H1 (cell line): ENCODE measurements around the gene GRAMD4. TPM values are rescaled to one million over a fixed set of nuclear protein-coding genes. Genes with fewer than 3 reads are reported as not detected.

Experiments
- CEBPB ChIP-seq: IDR thresholded peaks from 2 replicates; pipeline ENCODE4 v1.6.1; 2012; ENCODE audit warnings: low read depth, low read length
- CREB1 ChIP-seq: IDR thresholded peaks from 2 replicates; pipeline ENCODE4 v1.6.1; 2012; ENCODE audit warnings: inconsistent platforms
- MAFK ChIP-seq: IDR thresholded peaks from 2 replicates; pipeline ENCODE4 v1.6.1; 2012; ENCODE audit warnings: low read depth, mild to moderate bottlenecking, improper control_type of control experiment, low read length
- RBBP5 ChIP-seq: IDR thresholded peaks from 2 replicates; pipeline ENCODE4 v1.7.1; 2012; ENCODE audit warnings: low read depth, mild to moderate bottlenecking, inconsistent platforms, low read length, moderate library complexity, borderline replicate concordance
- TEAD4 ChIP-seq: IDR thresholded peaks from 2 replicates; pipeline ENCODE4 v1.6.1; 2012; ENCODE audit warnings: low read depth, low read length, inconsistent platforms, mixed read lengths
- polyA plus RNA-seq, 7 experiments: library from polyadenylated mRNA; depleted of rRNA in 3 of 7; stranded (reverse) in 5 of 7; unstranded in 2 of 7; fragments of >200 nt in 5 of 7; fragments of 200-250 nt in 2 of 7; gene quantifications; 1 replicate in 5 of 7; 2 replicates in 1 of 7; 4 replicates in 1 of 7; pipeline versions ENCODE4 v1.2.1 to v1.2.3, GENCODE V29; 2011 to 2013; ENCODE audit warnings: missing spikeins in 2 of 7, mixed read lengths in 2 of 7
- total RNA-seq: library from RNA; stranded (reverse); fragmentation: NEBNext Ultra II Directional; extraction: Animal tissue kit (Norgen Biotek cat#: 25700); gene quantifications from 2 replicates; pipeline ENCODE4 v1.2.1, GENCODE V29; 2021
- TF ChIP-seq, protein P1 (sequence below), 3 experiments: IDR thresholded peaks; 1 replicate in 2 of 3; 2 replicates in 1 of 3; pipeline versions ENCODE4 v1.5.1 to v1.6.1; 2011; ENCODE audit warnings: low read length in 3 of 3, mild to moderate bottlenecking in 3 of 3, inconsistent platforms in 2 of 3, low read depth in 1 of 3, moderate library complexity in 1 of 3; ENCODE audit not compliant: insufficient read depth in 1 of 3; ENCODE audit errors: control extremely low read depth in 1 of 3
- TF ChIP-seq, protein P2 (sequence below): fragments of 300-600 bp; sonication (generic); IDR thresholded peaks from 2 replicates; pipeline ENCODE4 v1.7.1; 2012; ENCODE audit warnings: low read length, moderate library complexity, mild to moderate bottlenecking, inconsistent platforms; ENCODE audit not compliant: insufficient replicate concordance

Gene GRAMD4
- total and polyA plus RNA-seq, 2 of the 8 experiments (the other 6 are each of a cell fraction or from before 2014, with no cell fraction given) = 7.9 to 25.6 TPM

DNA sequence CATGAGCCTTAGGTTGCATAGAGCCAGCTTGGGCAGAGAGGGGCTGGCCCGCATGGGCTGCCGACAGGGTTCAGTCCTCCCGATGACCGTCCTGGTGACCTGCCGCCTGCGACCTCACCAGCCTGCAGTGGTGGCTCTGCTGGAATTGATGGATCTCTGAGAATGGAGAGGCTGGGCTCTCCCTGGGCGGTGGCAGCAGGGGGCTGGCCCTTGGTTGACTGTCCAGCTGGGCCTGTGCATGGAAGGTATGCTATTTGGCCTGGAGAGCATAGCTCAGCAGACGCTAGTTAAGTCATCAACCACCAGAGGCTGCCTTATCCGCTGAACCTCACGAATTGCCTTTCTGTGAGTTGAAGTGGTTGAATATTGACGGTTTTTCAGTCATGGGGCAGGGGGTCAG is 19.7 kb downstream of the GRAMD4 start (continued):
- TF ChIP-seq, protein P1, sequence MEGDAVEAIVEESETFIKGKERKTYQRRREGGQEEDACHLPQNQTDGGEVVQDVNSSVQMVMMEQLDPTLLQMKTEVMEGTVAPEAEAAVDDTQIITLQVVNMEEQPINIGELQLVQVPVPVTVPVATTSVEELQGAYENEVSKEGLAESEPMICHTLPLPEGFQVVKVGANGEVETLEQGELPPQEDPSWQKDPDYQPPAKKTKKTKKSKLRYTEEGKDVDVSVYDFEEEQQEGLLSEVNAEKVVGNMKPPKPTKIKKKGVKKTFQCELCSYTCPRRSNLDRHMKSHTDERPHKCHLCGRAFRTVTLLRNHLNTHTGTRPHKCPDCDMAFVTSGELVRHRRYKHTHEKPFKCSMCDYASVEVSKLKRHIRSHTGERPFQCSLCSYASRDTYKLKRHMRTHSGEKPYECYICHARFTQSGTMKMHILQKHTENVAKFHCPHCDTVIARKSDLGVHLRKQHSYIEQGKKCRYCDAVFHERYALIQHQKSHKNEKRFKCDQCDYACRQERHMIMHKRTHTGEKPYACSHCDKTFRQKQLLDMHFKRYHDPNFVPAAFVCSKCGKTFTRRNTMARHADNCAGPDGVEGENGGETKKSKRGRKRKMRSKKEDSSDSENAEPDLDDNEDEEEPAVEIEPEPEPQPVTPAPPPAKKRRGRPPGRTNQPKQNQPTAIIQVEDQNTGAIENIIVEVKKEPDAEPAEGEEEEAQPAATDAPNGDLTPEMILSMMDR (IDR thresholded peaks at IDR 0.05; ENCODE audit: control extremely low read depth in 1 of 3, insufficient read depth in 1 of 3, low read depth in 1 of 3, low read length in 3 of 3) = no peak
- TF ChIP-seq, protein P2, sequence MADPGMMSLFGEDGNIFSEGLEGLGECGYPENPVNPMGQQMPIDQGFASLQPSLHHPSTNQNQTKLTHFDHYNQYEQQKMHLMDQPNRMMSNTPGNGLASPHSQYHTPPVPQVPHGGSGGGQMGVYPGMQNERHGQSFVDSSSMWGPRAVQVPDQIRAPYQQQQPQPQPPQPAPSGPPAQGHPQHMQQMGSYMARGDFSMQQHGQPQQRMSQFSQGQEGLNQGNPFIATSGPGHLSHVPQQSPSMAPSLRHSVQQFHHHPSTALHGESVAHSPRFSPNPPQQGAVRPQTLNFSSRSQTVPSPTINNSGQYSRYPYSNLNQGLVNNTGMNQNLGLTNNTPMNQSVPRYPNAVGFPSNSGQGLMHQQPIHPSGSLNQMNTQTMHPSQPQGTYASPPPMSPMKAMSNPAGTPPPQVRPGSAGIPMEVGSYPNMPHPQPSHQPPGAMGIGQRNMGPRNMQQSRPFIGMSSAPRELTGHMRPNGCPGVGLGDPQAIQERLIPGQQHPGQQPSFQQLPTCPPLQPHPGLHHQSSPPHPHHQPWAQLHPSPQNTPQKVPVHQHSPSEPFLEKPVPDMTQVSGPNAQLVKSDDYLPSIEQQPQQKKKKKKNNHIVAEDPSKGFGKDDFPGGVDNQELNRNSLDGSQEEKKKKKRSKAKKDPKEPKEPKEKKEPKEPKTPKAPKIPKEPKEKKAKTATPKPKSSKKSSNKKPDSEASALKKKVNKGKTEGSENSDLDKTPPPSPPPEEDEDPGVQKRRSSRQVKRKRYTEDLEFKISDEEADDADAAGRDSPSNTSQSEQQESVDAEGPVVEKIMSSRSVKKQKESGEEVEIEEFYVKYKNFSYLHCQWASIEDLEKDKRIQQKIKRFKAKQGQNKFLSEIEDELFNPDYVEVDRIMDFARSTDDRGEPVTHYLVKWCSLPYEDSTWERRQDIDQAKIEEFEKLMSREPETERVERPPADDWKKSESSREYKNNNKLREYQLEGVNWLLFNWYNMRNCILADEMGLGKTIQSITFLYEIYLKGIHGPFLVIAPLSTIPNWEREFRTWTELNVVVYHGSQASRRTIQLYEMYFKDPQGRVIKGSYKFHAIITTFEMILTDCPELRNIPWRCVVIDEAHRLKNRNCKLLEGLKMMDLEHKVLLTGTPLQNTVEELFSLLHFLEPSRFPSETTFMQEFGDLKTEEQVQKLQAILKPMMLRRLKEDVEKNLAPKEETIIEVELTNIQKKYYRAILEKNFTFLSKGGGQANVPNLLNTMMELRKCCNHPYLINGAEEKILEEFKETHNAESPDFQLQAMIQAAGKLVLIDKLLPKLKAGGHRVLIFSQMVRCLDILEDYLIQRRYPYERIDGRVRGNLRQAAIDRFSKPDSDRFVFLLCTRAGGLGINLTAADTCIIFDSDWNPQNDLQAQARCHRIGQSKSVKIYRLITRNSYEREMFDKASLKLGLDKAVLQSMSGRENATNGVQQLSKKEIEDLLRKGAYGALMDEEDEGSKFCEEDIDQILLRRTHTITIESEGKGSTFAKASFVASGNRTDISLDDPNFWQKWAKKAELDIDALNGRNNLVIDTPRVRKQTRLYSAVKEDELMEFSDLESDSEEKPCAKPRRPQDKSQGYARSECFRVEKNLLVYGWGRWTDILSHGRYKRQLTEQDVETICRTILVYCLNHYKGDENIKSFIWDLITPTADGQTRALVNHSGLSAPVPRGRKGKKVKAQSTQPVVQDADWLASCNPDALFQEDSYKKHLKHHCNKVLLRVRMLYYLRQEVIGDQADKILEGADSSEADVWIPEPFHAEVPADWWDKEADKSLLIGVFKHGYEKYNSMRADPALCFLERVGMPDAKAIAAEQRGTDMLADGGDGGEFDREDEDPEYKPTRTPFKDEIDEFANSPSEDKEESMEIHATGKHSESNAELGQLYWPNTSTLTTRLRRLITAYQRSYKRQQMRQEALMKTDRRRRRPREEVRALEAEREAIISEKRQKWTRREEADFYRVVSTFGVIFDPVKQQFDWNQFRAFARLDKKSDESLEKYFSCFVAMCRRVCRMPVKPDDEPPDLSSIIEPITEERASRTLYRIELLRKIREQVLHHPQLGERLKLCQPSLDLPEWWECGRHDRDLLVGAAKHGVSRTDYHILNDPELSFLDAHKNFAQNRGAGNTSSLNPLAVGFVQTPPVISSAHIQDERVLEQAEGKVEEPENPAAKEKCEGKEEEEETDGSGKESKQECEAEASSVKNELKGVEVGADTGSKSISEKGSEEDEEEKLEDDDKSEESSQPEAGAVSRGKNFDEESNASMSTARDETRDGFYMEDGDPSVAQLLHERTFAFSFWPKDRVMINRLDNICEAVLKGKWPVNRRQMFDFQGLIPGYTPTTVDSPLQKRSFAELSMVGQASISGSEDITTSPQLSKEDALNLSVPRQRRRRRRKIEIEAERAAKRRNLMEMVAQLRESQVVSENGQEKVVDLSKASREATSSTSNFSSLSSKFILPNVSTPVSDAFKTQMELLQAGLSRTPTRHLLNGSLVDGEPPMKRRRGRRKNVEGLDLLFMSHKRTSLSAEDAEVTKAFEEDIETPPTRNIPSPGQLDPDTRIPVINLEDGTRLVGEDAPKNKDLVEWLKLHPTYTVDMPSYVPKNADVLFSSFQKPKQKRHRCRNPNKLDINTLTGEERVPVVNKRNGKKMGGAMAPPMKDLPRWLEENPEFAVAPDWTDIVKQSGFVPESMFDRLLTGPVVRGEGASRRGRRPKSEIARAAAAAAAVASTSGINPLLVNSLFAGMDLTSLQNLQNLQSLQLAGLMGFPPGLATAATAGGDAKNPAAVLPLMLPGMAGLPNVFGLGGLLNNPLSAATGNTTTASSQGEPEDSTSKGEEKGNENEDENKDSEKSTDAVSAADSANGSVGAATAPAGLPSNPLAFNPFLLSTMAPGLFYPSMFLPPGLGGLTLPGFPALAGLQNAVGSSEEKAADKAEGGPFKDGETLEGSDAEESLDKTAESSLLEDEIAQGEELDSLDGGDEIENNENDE = no peak
- TF ChIP-seq CREB1 = no peak
- no peak for TF ChIP-seq RBBP5
- TF ChIP-seq MAFK = no peak
- no peak for TF ChIP-seq TEAD4
- TF ChIP-seq CEBPB = no peak
